Uterus (tissue), 4 donors: Measurements from ENCODE around the gene DIS3L. TPM values are rescaled to one million over a fixed set of nuclear protein-coding genes. Genes with fewer than 3 reads are reported as not detected.

Experiments
- DNase-seq, 2 donors: peaks; one replicate each; pipeline ENCODE4 v3.0.0-alpha.2; 2019 to 2020
- H3K27ac ChIP-seq, 2 donors: fragments of 200-600 bp; sonication (generic); 1 replicate in 1 of 2; 2 replicates in 1 of 2; pipeline ENCODE4 v1.5.1; 2016 to 2018
- H3K27me3 ChIP-seq, 2 donors: fragments of 200-600 bp; sonication (generic); one replicate each; pipeline ENCODE4 v1.5.1; 2018 to 2019; ENCODE audit warnings: control low read depth in 1 of 2
- H3K36me3 ChIP-seq, 2 donors: fragments of 200-600 bp; sonication (generic); one replicate each; pipeline ENCODE4 v1.5.1; 2019; ENCODE audit warnings: control low read depth in 1 of 2
- H3K4me1 ChIP-seq, 2 donors: fragments of 200-600 bp; sonication (generic); one replicate each; pipeline ENCODE4 v1.5.1; 2018 to 2019; ENCODE audit warnings: control low read depth in 1 of 2
- H3K4me3 ChIP-seq, 2 donors: fragments of 200-600 bp; sonication (generic); 1 replicate in 1 of 2; 2 replicates in 1 of 2; pipeline ENCODE4 v1.5.1; 2018 to 2019; ENCODE audit warnings: mild to moderate bottlenecking in 1 of 2
- H3K9me3 ChIP-seq, 2 donors: fragments of 200-600 bp; sonication (generic); one replicate each; pipeline ENCODE4 v1.5.1; 2019; ENCODE audit warnings: control low read depth in 1 of 2
- CTCF ChIP-seq, 4 experiments: fragments of 200-600 bp in 2 of 4; fragments of 450-650 bp in 2 of 4; sonication (generic) in 2 of 4; IDR thresholded peaks; one replicate each; pipeline ENCODE4 v1.5.1; 2016 to 2019; ENCODE audit warnings: antibody characterized with exemption in 4 of 4, mild to moderate bottlenecking in 2 of 4, moderate library complexity in 1 of 4
- POLR2A ChIP-seq, 2 donors: fragments of 450-650 bp; IDR thresholded peaks; one replicate each; pipeline ENCODE4 v1.6.1; 2016; ENCODE audit warnings: antibody characterized with exemption in 2 of 2, mild to moderate bottlenecking in 1 of 2, moderate library complexity in 1 of 2
- intact Hi-C: fragments of 100-400 bp; cut with DNase I; formaldehyde crosslinking; loops from one replicate; pipeline ENCODE4 v1.15.1; 2023; ENCODE audit warnings: low total_unique reads
- total RNA-seq, 4 donors: library from RNA; depleted of rRNA in 3 of 4; stranded (reverse); fragments of >200 nt in 3 of 4; gene quantifications; one replicate each; pipeline versions ENCODE4 v1.1.0 to v1.2.4, GENCODE V29; 2014 to 2023
- donor health status: DM: yes; HTN: yes; CAD: no.

Gene DIS3L
- total RNA-seq, 4 donors from 2014 or later, result 15.1 to 68.7 (median 32.0) TPM

GRCh38 chr15:66251790-66252684 lies 41.3 kb upstream of the DIS3L start:
- Histone ChIP-seq H3K4me1 (peaks cover 0 to 13% of the 10 kb centered on the region in 2 donors), H3K9me3 (no peaks in the 10 kb centered on the region), H3K27me3 (peaks cover 3 to 33% of the 10 kb centered on the region in 2 donors), H3K27ac (no peak overlapping the region), H3K36me3 (no peaks in the 10 kb centered on the region), H3K4me3 (peak overlapping the region; percentile 22 to 46)
- DNase-seq, result peak in 1 of 2 donors; percentile 49
- intact Hi-C loops, result no loop called here
- TF ChIP-seq POLR2A (IDR thresholded peaks at IDR 0.05) (no peak), CTCF (IDR thresholded peaks at IDR 0.05) (peak; percentile 23 to 62 (median 48))

DNA sequence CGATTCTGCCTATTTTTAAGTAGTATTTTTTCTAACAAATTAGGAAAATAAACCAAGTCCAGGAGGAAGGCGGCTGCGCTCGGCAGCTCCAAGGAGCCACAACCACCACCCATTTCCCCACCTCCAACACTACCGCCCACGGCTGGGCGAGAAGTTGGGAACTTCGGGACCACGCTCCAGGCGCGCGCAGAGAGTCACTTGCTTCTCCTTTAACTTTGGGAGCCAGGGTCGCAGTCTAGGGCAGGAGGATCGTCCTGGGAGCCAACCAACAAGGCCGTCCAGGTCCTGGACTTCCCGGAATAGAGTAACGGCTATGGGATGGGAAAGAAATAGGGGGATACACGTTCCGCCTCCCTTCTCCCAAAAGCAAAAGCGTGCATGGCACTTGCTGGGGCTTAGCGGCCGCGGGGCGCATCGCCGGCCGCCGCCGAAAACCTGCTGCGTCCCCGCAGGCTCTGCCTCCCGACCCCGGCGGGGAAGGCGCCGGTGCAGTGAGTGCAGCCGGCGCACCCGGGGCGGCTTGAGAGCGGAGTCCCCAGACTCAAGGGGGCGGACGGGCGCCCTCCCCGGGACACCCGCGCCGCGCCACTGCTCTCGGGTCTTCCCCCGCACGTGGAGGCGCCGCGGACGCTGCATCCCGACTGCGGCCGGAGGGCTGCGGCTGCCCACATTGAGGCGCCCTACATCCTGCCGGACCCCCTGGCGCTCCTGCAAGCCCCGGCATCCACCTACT lies 40.5 kb upstream of the DIS3L start:
- peak in 1 of 2 donors; percentile 22 for DNase-seq
- Histone ChIP-seq H3K9me3 (no peaks in the 10 kb centered on the region), H3K27ac (no peak overlapping the region), H3K4me3 (peak overlapping the region; percentile 22 to 46), H3K4me1 (peaks cover 0 to 13% of the 10 kb centered on the region in 2 donors), H3K36me3 (no peaks in the 10 kb centered on the region), H3K27me3 (peaks cover 3 to 41% of the 10 kb centered on the region in 2 donors)
- intact Hi-C loops, result no loop called here
- TF ChIP-seq CTCF (IDR thresholded peaks at IDR 0.05), result no peak
- TF ChIP-seq POLR2A (IDR thresholded peaks at IDR 0.05), result no peak

DNA sequence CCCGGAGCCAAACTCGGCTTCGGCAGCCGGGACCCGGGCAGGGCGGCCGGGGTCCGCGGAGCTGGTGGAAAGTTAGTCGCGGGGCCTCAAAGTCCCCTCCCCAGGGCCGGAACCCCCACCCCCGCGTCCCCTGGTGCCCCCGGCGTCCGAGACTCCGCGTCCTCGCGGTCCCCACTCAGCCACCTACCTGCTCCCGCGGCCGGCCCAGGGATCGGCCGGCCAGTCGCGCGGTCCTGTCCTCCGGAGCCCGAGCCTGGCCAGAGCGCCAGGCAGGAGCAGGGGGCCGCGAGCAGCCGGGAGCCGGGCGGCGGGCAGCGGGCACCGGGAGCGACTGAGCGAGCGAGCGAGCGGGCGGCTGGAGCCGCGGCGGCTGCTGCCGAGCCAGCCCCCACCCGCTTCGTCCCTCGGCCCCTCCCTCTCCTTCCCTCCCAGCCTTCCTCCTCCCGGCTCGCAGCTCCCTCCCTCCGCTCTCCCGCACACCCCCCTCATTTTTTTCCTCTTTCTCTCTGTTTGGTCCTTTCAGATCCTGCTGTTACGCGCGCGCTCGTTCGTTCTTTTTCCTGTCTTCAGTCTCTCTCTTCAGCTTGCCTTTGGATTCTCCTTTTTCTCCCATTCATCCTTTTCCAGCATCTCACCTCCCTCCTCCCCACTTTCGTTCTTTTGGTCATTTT lies 39.8 kb upstream of the DIS3L start, which contains the start of gene MEGF11:
Gene MEGF11, minus strand, starts transcription at position 333 of the 671 bp plus-strand sequence. CDS start 125,347 bp downstream, outside the sequence.
- Histone ChIP-seq H3K36me3 (no peaks in the 10 kb centered on the region), H3K9me3 (no peaks in the 10 kb centered on the region), H3K27ac (no peak within 1 kb of the TSS), H3K27me3 (peaks cover 3 to 46% of the 10 kb centered on the region in 2 donors), H3K4me3 (peak within 1 kb of the TSS; percentile 22 to 46), H3K4me1 (peaks cover 0 to 13% of the 10 kb centered on the region in 2 donors)
- intact Hi-C loops, result no loop called here
- DNase-seq, result peak in 1 of 2 donors; percentile 27
- TF ChIP-seq POLR2A (IDR thresholded peaks at IDR 0.05) (no peak), CTCF (IDR thresholded peaks at IDR 0.05) (no peak)

GRCh38 chr15:66254089-66254950 lies 39.0 kb upstream of the DIS3L start:
- Histone ChIP-seq H3K4me1 (peaks cover 0 to 13% of the 10 kb centered on the region in 2 donors), H3K27me3 (peaks cover 3 to 48% of the 10 kb centered on the region in 2 donors), H3K27ac (no peak overlapping the region), H3K36me3 (no peaks in the 10 kb centered on the region), H3K4me3 (peak overlapping the region; percentile 22 to 46), H3K9me3 (no peaks in the 10 kb centered on the region)
- no peak for TF ChIP-seq CTCF (IDR thresholded peaks at IDR 0.05)
- no peak for TF ChIP-seq POLR2A (IDR thresholded peaks at IDR 0.05)
- intact Hi-C loops, result no loop called here
- DNase-seq, result no peak
